Measurements from ENCODE around the gene ZCCHC14.

- TF ChIP-seq CTCF (IDR thresholded peaks at IDR 0.05) (no peak), POLR2A (IDR thresholded peaks at IDR 0.05) (no peak)
Measured at GRCh38 chr16:87446479-87446878, 46.3 kb downstream of the ZCCHC14 start.
